GM18858 (cell line): ENCODE data around the gene SELPLG.
"Not testable (repeated sequence)": the region's sequence is repeated elsewhere in the genome, so short reads cannot be mapped to it uniquely, and the experiment has no call there.

Experiments used
- ATAC-seq: cut with Tn5 transposase; IDR thresholded peaks from one replicate; pipeline ENCODE4 v1.9.1; 2021; ENCODE audit not compliant: unreplicated experiment

SELPLG gene

DNA sequence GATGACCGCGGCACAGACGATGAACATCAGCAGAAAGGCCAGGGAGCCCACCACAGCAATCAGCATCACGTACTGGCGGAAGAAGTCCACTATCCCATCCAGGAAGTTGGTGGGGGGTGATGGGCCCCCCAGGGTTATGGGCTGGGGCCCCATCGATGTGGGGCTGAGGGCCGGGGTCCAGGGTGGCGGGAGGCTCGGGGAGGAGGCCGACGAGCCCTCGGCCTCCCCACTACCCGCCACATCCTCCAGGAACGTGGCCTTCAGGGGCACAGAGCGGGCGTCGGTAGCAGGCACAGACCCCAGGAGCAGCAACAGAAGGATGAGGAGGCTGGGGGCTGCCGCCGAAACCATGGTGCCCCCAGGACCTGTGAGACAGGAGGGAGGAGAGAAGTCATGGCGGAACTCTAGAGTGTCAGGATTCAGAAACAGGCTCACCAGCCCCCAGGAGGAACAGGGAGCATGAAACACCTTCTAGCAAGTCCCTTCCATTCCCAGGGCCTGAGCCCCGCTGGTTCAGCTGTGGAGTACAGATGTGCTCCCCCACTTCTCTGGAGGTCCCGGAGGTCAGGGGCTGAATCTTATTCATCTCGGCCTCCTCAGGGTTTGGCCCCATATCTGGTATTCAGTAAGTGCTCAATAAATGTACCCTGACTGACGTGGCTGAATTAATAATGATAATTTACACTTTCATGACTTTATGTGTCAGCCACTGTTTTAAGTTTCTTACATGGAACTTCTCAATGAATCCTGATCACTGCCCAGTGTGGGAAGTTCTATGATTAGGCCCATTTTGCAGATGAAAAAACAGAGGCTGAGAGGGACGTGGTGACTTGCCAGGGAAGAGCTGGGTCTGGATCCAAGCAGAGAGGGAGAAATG lies 41.4 kb downstream of the SELPLG start:
- ATAC-seq: no peak

DNA sequence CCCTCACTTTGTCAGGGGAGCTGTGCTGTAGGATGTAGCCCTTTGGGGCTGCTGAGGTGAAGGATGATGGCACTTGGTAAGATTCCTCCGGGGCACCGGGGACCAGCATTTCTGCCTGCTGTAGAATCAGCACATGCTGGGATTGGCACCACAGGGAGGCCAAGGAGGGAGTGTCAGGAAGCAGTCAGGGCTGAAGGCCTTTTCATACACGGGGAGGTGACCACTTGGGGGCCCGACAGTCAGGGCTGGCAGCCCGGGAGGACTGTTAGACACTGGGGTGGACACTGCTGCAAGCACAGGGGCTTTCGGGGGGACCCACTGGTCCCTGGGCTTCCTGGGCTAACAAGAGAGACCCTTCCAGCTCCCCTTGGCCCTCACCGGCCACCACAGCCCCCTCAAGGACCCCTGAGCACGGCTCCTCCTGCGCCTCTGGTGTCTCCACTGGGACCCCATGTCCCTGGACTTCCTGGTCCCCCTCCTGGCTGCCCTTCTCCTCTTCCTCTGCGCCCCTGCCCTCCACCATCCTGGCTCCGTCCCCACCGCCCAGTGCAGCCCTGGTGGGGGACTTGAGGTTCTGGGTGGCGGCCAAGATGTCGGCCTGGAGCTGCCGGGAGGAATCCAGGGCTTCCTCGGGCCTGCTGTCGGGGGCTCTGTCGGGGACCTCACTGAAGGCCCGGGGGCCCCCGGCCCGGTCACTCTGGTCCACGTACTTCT lies 42.3 kb downstream of the SELPLG start:
- ATAC-seq: no peak

- ATAC-seq: not testable (repeated sequence)
These were observed 43.2 kb downstream of the SELPLG start for GRCh38 chr12:108590463-108590862.

GRCh38 chr12:108589840-108590229 lies 43.9 kb downstream of the SELPLG start:
- no peak for ATAC-seq

DNA sequence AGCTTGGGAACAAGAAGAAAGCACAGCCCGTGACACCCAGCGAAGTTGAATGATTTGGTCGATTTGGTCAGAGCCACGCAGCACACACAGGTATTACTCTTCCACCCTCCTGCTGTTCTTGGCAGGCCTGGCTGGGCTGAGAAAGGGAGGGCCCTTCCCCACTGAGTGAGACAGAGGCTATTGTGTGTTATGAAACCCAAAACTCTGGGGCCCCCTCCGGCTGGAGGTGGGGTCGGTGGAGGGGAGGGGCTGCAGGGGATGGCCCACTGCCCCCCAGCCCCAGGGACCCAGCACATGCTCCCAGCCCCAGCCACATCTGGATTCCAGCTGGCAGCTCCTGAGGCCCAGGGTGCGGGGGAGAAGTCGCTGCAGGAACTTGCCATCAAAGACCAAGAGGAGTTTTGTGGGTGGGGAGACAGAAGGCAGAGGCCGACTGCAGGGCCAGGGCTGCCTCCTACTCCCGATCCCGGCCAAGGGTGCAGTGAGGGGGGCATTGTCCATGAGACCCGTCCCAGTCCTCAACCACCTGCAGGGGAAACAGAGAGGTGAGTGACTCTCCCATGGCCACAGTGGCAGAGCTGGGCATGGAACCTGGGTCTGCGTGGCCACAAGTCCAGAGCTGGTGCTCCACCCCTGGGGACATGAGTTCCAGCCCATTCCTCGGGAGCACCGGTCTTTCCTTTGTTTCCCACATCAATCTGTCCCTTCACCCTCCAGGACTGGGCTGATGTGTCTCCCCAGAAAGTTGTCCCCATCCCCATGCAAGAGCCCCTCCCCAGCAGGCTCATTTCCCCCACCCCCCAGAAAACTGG lies 44.5 kb downstream of the SELPLG start:
- ATAC-seq: no peak

GRCh38 chr12:108587826-108588225 lies 45.9 kb downstream of the SELPLG start:
- no peak for ATAC-seq

DNA sequence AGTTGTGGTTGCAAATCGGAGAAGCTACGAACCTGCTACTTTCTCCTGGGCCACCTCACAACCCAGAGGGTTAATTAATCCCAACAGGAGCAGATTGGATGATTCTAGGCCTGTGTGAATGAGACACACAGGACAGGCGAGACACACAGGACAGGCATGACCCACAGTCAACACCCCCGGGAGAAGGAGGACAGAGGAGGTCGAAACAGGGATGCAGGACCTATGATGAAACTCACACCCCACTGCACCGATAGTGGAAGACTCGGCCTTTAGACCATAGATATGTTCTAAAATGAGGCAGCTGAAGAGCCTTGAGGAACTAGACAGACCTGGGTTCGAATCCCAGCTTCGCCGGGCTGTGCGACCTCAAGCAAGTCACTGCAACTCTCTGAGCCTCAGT lies 47.4 kb downstream of the SELPLG start:
- no peak for ATAC-seq

GRCh38 chr12:108585864-108586263 lies 47.8 kb downstream of the SELPLG start:
- no peak for ATAC-seq

- no peak for ATAC-seq
These were observed 49.1 kb downstream of the SELPLG start for GRCh38 chr12:108584456-108585065.

DNA sequence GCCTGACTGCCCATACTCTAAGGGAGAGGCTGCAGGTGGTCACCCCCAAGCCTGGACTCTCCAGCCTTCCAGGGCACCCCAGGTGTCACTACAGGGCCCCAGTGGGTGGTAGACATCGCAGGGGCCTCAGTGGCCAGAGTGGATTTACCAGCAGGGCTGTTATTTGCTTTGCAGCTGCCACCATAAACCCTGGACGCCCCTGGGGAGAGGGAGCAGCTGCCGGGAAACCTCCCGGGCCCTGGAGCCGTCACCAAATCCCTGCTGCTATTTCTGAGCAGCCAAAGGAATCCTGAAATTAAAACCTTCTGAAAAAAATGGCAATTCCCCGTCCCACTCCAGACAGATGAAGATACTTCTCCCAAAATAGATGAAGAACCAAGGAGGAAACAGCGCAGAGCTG lies 49.7 kb downstream of the SELPLG start:
- ATAC-seq: no peak

GRCh38 chr12:108582978-108583770 lies 50.5 kb downstream of the SELPLG start:
- no peak for ATAC-seq

GRCh38 chr12:108582509-108582908 lies 51.2 kb downstream of the SELPLG start:
- ATAC-seq: no peak

GRCh38 chr12:108581311-108582227 lies 52.1 kb downstream of the SELPLG start:
- ATAC-seq: no peak

DNA sequence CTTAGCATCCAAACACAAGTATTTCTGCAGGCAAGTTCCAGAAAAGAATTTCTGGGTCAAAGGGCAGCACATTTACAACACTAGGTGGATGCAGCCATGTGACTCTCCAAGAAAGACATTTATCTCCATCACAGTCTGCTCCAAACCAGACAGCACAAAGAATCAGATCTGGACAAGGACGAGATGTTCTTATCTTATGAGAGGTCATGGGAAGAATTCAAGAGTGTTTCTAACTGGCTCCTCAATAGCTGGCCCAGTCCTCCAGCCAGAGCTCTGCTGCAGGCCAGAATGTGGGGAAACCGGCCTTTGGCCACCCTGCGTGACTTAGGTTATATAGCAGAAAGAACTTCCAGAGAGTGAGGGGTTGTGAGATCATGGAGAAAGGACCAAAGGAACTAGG lies 53.2 kb downstream of the SELPLG start:
- no peak for ATAC-seq

DNA sequence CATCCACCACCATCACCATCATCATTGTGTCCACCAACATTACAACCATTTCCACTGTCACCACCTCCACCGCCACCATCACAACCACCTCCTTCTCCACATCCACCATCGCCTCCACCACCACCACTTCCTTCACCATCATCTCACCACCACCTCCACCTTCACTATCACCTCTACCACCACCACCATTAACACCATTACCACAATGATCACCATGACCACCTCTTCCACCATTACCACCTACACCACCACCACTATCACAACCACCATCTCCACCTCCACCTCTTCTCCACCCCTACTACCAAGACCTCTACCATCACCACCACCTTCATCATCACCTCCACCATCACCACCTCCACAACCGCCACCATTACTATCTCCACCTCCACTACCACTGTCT lies 54.9 kb downstream of the SELPLG start:
- ATAC-seq: no peak

- no peak for ATAC-seq
These were observed 55.4 kb downstream of the SELPLG start for GRCh38 chr12:108578264-108578663.

DNA sequence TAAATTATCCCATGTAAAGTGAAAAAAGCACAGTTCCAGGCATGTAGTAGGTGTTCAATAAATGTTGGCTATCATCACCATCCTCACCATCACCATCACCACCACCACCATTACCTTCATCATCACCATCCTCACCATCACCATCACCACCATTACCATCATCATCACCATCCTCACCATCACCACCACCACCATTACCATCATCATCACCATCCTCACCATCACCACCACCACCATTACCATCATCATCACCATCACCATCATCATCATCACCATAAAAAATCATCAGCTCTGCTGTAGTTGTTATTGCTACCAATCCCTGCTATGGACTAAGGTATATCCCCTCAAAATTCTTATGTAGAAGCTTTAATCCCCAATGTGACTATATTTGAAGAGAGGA lies 56.2 kb downstream of the SELPLG start:
- no peak for ATAC-seq

- ATAC-seq: no peak
These were observed 56.9 kb downstream of the SELPLG start for GRCh38 chr12:108576660-108577234.
